ENCODE measurements around the gene SLC16A3.
A peak's percentile ranks its signal among the peaks of the same experiment; 100 is the strongest.

SLC16A3 gene

DNA sequence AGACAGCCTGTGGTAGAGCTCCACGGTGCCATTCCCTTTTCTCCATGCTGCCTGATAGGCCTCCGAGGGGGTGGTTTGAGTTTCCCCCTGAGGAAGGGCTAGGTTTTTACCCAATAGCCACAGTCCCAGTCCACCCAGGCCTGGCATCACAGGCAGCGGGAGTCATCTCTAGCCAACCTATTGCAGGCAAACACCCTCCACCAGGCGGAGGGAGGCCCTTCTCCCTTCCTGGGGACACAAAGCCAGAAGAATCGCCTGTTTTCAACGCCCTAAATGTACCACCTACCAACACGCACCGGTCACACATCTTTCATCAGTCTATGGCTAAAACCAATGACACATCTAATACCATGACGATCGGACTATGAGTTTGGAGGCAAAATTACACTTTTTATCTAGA, 37.3 kb downstream of the SLC16A3 start:
- DNase-seq (ENCODE audit: low read depth in 2 of 3, low spot score in 1 of 3) = no peak

DNA sequence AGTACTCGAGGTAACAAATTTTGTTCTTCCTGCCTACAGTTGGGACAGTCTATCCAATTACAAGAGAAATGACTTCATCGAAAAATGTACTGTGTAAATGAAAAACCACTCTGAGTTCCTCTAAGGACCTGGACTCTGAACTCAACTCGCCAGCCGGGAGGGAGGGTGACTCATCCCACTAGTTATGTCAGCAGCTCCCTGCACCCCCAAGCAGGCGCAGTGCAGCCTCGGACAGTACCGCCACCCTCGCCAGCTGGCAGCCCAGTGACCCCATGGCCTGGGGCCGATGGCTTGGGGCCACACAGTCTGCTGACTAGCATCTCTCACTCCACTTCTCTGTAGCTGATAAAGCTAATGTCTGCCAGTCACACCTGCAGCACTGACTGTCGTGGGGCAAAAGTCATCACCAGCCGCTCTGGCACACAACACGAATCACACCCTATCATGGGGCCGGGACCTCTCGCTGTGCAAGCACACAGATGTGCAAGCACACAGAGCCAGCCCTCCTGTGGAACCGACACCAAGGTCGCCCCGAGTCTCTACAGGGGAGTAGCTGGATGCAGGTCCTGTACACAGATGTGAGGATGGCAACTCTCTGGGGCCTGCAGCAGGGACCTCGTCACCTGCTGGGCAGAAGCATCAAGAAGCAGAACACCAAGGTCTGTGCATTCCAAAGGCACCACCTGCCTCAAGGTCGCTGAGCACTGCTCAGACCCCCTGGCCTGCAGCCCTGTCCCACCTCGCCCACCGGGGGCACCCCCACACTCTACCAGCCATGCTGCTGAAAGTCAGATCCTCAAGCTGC, 38.9 kb downstream of the SLC16A3 start:
- no peak for DNase-seq (ENCODE audit: low read depth in 2 of 3, low spot score in 1 of 3)

DNA sequence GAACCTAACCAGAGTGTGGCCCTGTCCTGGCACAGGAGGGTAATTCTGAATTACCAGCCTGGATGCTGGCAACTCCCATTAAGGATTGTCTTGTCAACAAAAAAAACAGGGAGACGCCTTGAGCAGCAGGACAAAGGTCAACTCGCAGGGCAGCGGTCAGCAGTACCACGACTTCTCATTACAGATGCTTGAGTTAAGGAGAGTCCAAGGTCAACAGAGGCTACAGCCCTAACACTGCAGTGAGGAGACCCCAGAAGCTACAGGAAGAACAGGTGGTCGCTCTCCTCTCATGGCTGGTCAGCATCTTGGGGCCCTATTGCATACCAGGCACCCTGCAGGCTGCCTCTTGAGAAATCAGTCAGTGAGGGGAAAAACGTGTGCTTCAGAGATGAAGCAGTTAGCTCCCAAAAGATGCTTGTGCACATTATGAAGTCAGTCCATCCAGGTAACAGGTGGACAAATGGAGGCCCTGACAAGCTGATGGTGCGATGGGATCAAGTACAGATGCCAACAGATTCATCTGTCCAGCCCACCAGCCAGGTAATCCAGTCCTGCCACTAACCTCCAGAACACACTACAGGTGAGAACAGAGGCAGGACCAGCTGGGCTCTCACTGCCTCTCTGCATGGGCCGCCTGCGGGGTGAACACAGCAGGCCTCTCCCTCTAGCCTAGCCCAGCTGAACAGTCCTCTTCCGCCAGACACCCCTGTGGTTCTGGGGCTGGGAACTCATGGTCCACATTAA, 40.5 kb downstream of the SLC16A3 start:
- DNase-seq (ENCODE audit: low read depth in 2 of 3, low spot score in 1 of 3) = no peak

DNA sequence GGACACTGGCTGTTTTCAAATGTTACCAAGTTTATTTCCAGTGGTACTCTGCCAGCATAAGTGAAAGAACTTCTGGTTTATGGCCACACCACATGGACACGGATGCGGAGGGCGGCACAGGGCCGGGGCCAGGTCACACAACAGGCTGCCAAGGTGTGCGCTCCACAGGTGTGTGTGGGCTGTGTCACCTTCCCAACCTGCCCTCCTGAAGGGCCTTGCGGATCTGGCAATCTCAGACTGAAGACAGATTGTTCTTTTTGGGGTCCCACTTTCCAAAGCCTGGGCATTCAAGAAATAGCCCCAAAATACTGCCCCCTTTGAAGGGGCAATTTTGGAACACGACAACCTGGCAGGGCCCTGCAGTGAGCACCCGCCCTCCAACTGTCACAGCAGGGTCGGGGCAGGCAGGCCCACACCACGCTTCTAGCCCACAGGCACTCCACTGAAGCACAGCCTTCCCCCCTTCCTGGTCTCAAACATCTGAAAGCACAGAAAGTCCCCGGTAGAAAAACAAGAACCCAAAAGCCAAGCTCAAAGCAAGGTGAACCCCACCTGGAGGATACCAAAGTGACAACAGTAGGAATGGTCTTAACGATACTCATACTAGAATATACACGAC, 41.1 kb downstream of the SLC16A3 start:
- no peak for DNase-seq (ENCODE audit: low read depth in 2 of 3, low spot score in 1 of 3)

DNA sequence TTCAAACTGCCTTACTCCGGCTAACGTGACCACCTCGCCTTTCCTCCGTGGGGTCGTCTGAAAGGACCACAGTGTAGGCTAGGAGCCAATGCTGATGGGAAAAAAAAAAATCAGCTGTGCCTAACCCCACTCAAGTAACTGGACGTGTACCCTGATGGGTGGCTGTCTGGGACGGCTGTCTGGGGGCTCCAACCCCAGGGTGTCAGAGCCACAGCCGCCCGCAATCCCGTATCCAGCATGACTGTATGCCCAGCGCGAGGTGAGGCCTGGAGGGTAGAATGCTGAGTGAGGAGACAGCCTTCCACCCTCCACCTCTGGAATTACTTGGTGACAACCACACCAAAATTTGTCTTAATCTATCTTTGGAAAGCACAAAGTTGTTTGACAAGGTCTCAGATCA, 41.8 kb downstream of the SLC16A3 start:
- DNase-seq (ENCODE audit: low read depth in 2 of 3, low spot score in 1 of 3) = no peak

DNA sequence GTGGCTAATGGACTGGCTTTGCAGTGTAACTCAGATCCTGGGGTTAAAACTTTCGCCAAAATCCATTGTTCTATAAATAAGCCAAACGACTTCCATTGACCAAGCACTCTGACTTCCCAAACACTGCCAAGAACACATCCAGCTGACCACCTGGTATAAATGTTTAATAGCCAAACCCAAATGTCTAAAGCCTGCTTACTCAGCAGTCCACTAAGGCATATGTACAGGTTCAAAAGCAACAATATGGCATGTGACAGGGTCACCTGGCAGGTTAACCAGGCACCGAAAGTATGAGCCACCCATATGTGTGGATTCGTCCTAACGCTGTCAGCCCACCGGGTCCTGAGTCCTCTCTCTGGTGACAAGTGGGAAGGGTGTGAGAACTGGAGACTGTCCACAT, 42.6 kb downstream of the SLC16A3 start:
- no peak for DNase-seq (ENCODE audit: low read depth in 2 of 3, low spot score in 1 of 3)

DNA sequence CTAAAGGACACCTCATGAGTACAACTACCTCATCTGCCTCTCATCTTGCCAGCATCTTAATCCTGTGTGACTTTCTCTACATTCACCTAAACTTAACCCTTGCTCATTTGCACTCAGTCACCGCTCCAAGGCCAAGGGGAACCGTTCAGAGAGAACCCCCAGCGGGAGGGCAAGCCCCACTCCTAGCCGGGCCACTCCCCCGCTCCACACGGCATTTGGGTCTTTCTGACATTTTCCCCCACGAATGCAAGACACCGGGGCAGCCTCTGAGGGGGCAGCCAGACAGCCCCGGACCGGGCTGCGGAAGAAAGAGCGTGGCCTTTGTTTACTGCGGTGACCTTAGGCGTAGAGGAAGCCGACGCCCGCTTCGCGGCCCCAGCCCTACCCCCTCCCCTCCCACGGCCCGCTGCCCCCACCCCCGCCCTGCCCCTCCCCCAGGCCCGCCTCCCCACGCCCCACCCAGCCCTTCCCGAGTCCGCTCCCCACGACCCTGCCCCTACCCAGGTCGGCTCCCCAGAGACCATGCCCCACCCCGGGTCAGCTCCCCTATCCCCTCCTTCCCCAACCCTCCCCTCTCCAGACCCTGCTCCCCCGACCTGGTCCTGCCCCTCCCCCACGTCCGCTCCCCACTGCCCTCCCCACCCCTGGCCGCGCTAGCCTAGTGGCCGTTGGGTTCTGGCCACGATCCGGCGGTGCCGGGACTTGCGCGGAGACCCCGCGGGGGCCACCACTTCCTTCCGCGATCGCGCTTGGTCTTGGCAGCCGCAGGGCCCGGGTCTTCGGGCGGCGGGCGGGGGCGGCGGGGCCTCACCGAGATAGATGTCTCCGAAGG, 43.9 kb downstream of the SLC16A3 start:
- DNase-seq (ENCODE audit: low read depth in 2 of 3, low spot score in 1 of 3) = no peak

DNA sequence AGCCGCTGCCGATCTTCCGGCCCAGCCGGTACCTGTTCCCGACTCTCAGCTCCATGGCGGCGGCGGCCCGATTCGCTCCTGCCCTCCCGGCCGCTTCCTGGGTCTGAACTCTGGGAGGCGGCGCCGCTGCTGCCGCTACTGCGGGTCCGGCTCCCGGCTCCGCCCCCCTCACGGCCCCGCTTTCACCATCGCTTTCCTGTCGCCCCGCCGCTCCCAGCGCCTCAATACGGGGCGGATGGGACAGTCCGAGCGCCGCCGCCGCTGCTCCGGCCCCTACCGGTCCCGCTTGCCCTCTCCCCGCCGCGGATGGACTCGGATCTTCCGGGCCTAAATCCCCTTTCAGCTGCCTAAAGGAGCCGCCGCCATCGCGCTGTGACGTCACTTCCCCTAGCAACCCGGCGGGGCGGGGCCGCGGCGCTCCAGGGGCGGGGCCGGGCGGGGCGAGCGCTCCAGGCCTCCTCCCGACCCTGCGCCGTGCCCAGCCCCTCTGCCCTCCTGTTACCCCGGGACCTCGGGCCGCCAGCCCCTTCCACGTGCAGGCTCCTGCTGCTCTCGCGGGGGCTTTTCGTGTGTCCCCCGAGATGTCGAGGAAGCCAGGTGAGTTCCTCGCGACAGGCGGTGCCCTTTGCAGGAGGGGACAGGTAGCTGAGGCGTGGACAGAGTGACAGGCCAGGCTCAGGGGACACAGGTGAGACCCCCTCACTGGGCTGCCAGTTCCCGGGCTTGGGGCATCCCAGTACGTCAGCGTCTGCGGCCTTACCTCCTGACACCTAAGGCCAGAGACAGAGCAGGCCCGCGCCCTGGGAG, 44.7 kb downstream of the SLC16A3 start, which contains the start of gene CSNK1D:
Gene CSNK1D (minus strand): TSS at position 374 of the 807 bp plus-strand sequence. CDS start 319 bp downstream, at position 55.
- DNase-seq (ENCODE audit: low read depth in 2 of 3, low spot score in 1 of 3) = peak; percentile 86 to 92 (median 90)

DNA sequence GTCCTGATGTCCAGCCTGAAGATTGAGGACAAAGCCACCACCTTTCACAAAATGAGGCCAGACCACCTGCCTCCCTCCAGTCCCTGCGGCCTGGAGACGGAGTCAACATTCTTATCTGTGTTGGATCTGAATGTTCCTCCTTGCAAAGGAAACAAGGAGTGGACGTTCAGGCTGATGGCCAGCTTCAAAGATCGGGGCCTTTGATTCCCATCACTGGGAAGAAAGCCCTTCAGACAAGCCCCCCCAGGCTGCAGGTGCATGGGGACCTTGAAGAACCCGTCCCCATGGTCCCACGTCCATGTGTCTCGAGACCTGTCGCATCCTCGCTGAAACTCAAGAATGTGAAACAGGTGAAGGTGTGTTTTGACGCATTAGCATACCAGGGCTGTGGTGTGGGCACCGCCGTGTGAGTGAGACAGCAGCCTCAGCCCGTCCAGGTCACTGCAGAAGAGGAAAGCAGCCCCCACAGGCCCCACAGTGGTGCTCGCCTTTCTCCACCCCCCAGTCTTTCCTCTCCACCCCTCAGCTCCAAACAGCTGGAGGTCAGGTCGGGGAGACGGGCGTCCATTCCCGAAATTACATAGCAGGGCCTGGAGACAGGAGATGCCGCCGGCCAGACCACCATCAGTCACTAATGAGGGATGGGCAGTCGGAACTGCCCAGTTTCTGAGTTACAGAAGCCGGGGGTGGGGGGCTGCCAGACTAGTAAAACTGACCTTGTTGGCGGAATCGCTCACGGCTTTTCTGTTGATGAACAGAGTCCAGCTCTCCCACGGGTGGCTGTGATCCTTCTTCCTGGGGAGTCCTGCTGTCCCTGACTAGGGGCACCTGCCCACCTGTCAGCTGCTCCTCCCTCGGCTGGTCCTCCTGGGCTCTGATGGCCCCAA, 45.5 kb downstream of the SLC16A3 start:
- no peak for DNase-seq (ENCODE audit: low read depth in 2 of 3, low spot score in 1 of 3)

DNA sequence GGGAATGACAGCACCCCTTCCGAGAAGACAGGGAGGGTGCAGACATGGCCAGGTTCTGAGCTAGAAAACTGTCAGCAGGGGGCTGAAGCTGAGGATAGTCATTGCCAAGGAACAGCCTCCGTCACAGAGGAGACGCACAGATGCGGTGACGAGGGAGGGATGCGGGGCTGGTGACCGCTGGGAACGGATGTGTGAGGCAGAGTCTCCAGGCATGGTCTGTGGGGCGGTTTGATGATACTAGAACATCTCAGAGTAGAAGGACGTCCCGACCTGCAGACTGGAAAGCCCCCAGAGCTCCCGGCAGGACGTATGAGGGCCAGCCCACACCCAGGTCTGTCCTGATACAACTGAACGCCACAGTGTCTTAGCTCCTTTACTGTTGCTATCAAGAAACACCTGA, 46.5 kb downstream of the SLC16A3 start:
- DNase-seq (ENCODE audit: low read depth in 2 of 3, low spot score in 1 of 3) = no peak

DNA sequence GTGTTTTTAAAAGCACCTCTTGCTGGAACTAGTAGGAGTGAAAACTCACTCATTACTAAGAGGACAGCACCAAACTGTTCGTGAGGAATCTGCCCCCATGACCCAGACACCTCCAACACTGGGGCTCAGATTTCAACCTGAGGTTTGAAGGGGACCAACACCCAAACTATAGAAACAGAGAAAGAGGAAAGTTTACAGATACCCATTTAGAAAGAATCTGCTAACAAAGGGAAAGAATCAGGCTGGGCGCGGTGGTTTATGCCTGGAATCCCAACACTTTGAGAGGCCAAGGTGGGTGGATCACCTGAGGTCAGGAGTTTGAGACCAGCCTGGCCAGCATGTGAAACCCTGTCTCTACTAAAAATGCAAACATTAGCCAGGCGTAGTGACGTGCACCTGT, 48.1 kb downstream of the SLC16A3 start:
- no peak for DNase-seq (ENCODE audit: low read depth in 2 of 3, low spot score in 1 of 3)

DNA sequence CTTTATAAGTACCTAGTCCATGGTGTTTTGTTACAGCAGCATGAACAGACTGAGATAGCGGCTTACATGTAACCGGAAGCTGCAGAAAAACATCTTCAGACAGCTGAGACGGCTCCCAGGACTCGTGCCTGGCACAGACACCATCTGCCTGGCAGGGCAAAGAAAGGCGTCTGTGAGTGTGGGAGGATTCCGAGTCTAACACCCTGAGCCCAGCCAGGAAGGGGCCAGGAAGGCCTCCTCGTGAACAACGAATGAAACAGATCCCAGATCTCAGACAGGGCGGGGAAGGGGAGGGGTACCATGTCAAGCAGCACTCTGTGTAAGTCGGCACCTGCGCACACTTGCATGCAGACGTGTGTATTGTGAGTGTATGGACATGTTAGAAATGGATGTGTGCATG, 49.0 kb downstream of the SLC16A3 start:
- no peak for DNase-seq (ENCODE audit: low read depth in 2 of 3, low spot score in 1 of 3)

DNA sequence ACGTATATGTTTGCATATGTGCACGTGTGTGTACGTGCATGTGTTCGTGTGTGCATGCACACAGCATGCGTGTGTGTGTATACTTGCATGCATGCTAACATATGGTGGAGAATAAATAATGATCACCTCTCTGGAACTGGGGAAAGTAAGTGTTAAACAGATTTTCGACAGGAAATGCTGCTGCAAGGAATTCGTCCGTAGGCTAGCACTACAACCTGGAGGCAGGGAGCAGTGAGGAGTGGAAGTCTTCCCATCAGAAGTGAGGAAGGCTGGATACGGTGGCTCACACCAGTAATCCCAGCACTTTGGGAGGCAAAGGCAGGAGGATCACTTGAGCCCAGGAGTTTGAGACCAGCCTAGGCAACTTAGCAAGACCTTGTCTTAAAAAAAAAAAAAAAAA, 49.5 kb downstream of the SLC16A3 start:
- no peak for DNase-seq (ENCODE audit: low read depth in 2 of 3, low spot score in 1 of 3)

DNA sequence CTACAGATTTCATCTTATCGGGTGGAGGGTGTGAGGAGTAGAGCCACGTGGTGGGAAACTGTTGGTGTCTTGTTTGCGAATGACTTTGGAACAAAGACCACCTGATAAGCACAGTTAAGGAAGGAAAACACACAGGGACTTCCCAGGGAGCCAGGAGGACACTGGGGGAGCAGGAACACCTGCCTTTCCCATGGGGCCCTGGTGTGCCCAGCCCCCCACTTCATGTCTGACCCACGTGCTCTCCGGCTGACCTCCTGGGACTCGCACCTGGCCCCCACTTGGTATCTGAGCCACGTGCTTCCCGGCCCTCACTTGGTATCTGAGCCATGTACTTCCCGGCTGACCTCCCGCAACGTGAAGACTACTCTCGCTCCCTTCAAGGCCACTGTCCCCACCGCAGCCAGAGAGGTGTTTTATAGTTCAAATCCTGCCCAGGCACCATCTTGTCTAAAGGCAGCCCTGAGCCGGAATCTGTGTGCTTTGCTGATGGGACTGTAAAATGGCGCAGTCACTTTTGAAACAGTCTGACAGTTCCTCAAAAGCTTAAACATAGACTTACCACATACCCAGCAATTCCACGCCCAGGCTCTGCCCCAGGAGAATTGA, 50.0 kb downstream of the SLC16A3 start:
- DNase-seq (ENCODE audit: low read depth in 2 of 3, low spot score in 1 of 3) = no peak

DNA sequence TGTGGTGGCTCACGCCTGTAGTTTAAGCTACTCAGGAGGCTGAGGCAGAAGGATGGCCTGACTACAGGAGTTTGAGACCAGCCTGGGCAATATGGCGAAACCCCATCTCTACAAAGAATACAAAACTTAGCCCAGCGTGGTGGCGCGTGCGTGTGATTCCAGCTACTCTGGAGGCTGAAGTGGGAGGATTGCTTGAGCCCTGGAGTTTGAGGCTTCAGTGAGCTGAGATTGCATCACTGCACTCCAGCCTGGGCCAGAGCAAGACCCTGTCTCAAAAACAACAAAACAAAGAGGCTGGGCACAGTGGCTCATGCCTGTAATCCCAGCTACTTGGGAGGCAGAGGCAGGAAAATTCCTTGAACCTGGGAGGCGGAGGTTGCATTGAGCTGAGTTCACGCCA, 51.7 kb downstream of the SLC16A3 start:
- no peak for DNase-seq (ENCODE audit: low read depth in 2 of 3, low spot score in 1 of 3)

DNA sequence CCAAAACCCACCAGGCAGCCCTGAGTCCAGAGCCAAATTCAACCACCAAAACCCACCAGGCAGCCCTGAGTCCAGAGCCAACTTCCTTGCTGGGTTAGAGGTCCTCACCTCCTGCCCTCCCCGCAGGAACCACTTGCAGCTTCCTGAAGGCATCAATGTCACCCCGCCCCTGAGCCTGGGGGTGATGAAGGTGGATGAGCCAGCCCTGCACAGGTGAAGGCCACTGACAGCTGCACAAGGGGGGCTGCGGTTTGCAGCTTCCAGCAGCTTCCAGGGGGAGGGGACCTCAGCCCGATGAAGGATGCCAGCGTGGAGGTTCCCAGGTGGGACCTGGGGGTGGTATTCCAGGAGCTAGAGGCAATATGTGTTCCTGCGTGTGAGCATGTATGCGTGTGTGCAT, 52.2 kb downstream of the SLC16A3 start:
- no peak for DNase-seq (ENCODE audit: low read depth in 2 of 3, low spot score in 1 of 3)

DNA sequence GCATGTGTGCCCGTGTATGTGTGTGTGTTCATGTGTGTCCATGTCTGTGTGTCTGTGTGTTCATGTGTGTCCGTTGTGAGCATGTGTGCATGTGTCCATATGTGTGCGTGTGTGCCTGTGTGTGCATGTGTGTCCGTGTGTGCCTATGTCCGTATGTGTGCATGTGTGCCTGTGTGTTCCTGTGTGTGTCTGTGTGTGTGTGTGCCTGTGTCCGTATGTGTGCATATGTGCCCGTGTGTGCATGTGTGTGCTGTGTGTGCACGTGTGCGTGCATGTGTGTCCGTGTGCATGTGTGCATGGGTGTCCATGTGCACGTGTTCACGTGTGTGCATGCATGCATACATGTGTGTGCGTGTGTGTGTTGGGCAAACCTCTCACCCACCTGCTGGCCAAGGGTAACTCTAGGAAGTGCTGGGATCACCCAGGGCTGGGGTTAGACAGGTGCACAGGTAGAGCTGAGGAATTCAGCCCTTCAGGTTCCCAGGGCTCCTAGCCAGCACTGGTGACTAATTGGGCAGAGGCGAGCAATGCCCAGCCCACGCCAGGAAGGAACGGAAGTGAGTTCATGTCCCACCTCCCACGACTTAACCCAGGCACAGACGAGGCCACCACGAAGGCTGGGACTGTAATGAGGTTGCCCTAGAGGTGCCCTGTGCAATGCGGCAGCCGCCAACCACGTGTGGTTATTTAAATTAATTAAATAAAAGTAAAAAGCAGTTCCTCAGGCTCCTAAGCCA, 52.8 kb downstream of the SLC16A3 start:
- DNase-seq (ENCODE audit: low read depth in 2 of 3, low spot score in 1 of 3) = no peak

Measured in stimulated activated CD4-positive, alpha-beta T cell treated with anti-CD3 and anti-CD28 coated beads, Interleukin-12 subunit alpha, Interleukin-12 subunit beta, amount 100 ng/mL, for 48 hours (primary cell).